OCI-LY1 (cell line): ENCODE results near the gene DCTD.

ENCODE experiments used
- H2AFZ ChIP-seq: fragments of 200-600 bp; sonication (generic), shearing (Covaris generic); 2 replicates; pipeline ENCODE4 v1.6.0; 2014; ENCODE audit warnings: antibody characterized with exemption, mild to moderate bottlenecking, low read length
- H3F3A ChIP-seq: fragments of 200-600 bp; sonication (generic), shearing (Covaris generic); 2 replicates; pipeline ENCODE4 v1.6.0; 2014; ENCODE audit warnings: mild to moderate bottlenecking, antibody characterized with exemption, low read length, moderate library complexity; ENCODE audit not compliant: insufficient read depth
- H3K27ac ChIP-seq: fragments of 200-600 bp; sonication (generic); 2 replicates; pipeline ENCODE4 v1.5.1; 2014; ENCODE audit warnings: low read length, mixed run types, mild to moderate bottlenecking, low read depth; ENCODE audit not compliant: poor library complexity, severe bottlenecking
- H3K27me3 ChIP-seq: fragments of 200-600 bp; sonication (generic); 2 replicates; pipeline ENCODE4 v1.6.0; 2014; ENCODE audit warnings: antibody characterized with exemption, mild to moderate bottlenecking, low read length, moderate library complexity; ENCODE audit not compliant: insufficient read depth
- H3K36me3 ChIP-seq: fragments of 200-600 bp; sonication (generic); 2 replicates; pipeline ENCODE4 v1.6.1; 2014; ENCODE audit warnings: mild to moderate bottlenecking, antibody characterized with exemption, low read length, moderate library complexity, mixed read lengths; ENCODE audit not compliant: insufficient read depth
- H3K4me1 ChIP-seq: fragments of 200-600 bp; sonication (generic); 2 replicates; pipeline ENCODE4 v1.5.1; 2014; ENCODE audit warnings: mild to moderate bottlenecking, low read length, moderate library complexity; ENCODE audit not compliant: insufficient read depth, severe bottlenecking
- H3K4me2 ChIP-seq: fragments of 200-600 bp; sonication (generic), shearing (Covaris generic); 2 replicates; pipeline ENCODE4 v1.6.1; 2014; ENCODE audit warnings: low read length
- H3K4me3 ChIP-seq: fragments of 200-600 bp; sonication (generic); 2 replicates; pipeline ENCODE4 v1.5.1; 2014; ENCODE audit warnings: low read length, low read depth, mild to moderate bottlenecking, mixed read lengths; ENCODE audit not compliant: poor library complexity, severe bottlenecking
- H3K79me2 ChIP-seq: fragments of 200-600 bp; shearing (Covaris generic); 2 replicates; pipeline ENCODE4 v1.6.1; 2016; ENCODE audit warnings: mixed run types, low read length, mixed read lengths; ENCODE audit not compliant: insufficient read depth
- H3K9ac ChIP-seq: fragments of 200-600 bp; sonication (generic), shearing (Covaris generic); 2 replicates; pipeline ENCODE4 v1.6.1; 2014; ENCODE audit warnings: mild to moderate bottlenecking, low read length, mixed read lengths
- H3K9me2 ChIP-seq: fragments of 200-600 bp; sonication (generic), shearing (Covaris generic); 2 replicates; pipeline ENCODE4 v1.6.1; 2014; ENCODE audit warnings: low read depth, mild to moderate bottlenecking, low read length, mixed read lengths
- H3K9me3 ChIP-seq: fragments of 200-600 bp; shearing (Covaris generic); 2 replicates; pipeline ENCODE4 v1.6.1; 2014; ENCODE audit warnings: low read length, mixed read lengths
- H4K20me1 ChIP-seq: fragments of 200-600 bp; sonication (generic), shearing (Covaris generic); 2 replicates; pipeline ENCODE4 v1.6.0; 2016; ENCODE audit warnings: mild to moderate bottlenecking, low read length; ENCODE audit not compliant: insufficient read depth
- EZH2 ChIP-seq: fragments of 200-600 bp; sonication (generic), shearing (Covaris generic); IDR thresholded peaks from 2 replicates; pipeline ENCODE4 v1.8.0; 2017; ENCODE audit warnings: borderline replicate concordance, mixed run types, mild to moderate bottlenecking, antibody characterized with exemption, low read length, moderate library complexity, mixed read lengths
- TF ChIP-seq, protein P1 (sequence below): fragments of 200-600 bp; sonication (generic), shearing (Covaris generic); IDR thresholded peaks from 2 replicates; pipeline ENCODE4 v1.5.1; 2017; ENCODE audit warnings: mild to moderate bottlenecking, antibody characterized with exemption, low read length, moderate library complexity, mixed read lengths

The DCTD gene

DNA sequence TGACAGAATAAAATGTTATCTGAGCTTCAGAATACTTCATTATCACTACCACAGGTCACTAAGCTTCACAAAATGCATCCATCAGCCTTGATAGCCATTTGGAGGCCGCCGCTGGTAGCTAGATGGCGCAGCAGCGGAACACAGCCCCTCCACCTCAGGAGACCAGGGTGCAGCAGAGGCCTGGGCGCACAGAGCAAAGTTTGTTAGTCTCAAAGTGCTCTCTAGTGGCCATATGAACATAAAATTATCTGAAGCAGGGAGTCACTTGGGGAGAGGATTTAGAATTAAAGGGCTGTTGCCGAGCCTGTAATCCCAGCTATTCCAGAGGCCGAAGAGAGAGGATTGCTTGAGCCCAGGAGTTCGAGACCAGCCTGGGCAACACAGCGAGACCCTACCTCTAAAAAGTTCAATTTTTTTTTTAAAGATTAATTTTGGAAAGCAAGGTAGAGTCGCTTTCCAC, 8.1 kb upstream of the DCTD start:
- Histone ChIP-seq H2AFZ (no peak overlapping the region), H3K36me3 (no peaks in the 10 kb centered on the region), H3K9ac (no peak overlapping the region), H3K9me2 (no peaks in the 10 kb centered on the region), H3K27me3 (no peaks in the 10 kb centered on the region), H3K4me1 (no peaks in the 10 kb centered on the region), H3K4me2 (no peak overlapping the region), H3F3A (no peaks in the 10 kb centered on the region), H3K4me3 (no peak overlapping the region), H4K20me1 (no peaks in the 10 kb centered on the region), H3K9me3 (no peaks in the 10 kb centered on the region), H3K27ac (no peak overlapping the region), H3K79me2 (no peaks in the 10 kb centered on the region)
- TF ChIP-seq, protein P1, sequence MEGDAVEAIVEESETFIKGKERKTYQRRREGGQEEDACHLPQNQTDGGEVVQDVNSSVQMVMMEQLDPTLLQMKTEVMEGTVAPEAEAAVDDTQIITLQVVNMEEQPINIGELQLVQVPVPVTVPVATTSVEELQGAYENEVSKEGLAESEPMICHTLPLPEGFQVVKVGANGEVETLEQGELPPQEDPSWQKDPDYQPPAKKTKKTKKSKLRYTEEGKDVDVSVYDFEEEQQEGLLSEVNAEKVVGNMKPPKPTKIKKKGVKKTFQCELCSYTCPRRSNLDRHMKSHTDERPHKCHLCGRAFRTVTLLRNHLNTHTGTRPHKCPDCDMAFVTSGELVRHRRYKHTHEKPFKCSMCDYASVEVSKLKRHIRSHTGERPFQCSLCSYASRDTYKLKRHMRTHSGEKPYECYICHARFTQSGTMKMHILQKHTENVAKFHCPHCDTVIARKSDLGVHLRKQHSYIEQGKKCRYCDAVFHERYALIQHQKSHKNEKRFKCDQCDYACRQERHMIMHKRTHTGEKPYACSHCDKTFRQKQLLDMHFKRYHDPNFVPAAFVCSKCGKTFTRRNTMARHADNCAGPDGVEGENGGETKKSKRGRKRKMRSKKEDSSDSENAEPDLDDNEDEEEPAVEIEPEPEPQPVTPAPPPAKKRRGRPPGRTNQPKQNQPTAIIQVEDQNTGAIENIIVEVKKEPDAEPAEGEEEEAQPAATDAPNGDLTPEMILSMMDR = peak; percentile 91
- TF ChIP-seq EZH2 = no peak

DNA sequence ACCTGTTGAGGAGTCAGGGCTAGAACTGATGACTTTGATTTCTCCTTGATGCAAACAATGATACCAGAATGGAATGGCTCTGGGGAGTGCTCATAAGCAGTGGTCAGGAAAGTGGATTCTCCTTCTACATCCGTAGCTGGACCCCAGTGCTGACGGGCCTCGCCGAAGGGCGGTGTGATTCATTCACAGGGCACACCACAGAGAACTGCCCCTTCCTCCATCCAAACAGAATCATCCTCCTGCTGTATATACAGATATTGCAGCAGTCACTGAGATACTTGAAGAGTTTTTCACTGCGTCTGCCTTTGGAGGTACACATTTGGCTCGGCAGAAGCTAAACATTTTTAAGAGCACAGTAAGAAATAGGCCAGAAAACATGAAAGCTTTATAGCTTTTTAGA, 7.3 kb upstream of the DCTD start:
- TF ChIP-seq, protein P1 = no peak
- no peak for TF ChIP-seq EZH2
- H3K9me2 ChIP-seq = no peaks in the 10 kb centered on the region
- H3K4me2 ChIP-seq = no peak overlapping the region
- H3K79me2 ChIP-seq = no peaks in the 10 kb centered on the region
- no peak overlapping the region for H3K9ac ChIP-seq
- no peak overlapping the region for H3K4me3 ChIP-seq
- H3K27ac ChIP-seq = no peak overlapping the region
- no peaks in the 10 kb centered on the region for H3K4me1 ChIP-seq
- no peaks in the 10 kb centered on the region for H4K20me1 ChIP-seq
- H3K27me3 ChIP-seq = no peaks in the 10 kb centered on the region
- H3K36me3 ChIP-seq = no peaks in the 10 kb centered on the region
- H3K9me3 ChIP-seq = no peaks in the 10 kb centered on the region
- H3F3A ChIP-seq = no peaks in the 10 kb centered on the region
- no peak overlapping the region for H2AFZ ChIP-seq

DNA sequence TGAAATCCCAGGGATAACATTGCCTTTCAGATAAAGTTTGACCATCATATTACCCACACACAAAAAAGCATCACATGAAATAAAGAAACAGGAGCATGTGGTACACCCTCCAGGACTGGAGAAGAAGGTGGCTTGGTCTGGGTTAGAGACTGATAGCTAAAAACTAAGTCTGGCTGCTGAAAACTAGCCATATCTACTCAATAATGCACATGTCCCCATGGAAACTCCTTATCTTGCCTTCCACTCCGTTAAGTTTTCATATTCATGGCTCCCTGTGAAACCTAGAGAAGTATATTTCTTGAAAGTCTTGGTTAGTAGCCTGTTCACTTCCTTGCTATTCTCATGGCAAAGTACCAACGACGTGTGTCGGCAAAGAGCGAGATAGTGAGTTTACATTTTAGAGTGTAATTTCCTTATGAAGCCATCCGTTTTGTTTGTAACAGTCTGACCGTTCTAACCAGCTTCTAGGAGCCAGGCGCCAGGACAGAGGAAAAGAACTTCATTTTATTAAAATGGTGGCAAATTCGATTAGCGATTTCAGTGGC, 6.7 kb upstream of the DCTD start:
- no peak overlapping the region for H3K27ac ChIP-seq
- H3K4me3 ChIP-seq = no peak overlapping the region
- H3K4me1 ChIP-seq = peaks cover 2% of the 10 kb centered on the region
- H2AFZ ChIP-seq = no peak overlapping the region
- no peak overlapping the region for H3K9ac ChIP-seq
- H3K9me3 ChIP-seq = no peaks in the 10 kb centered on the region
- no peaks in the 10 kb centered on the region for H3K79me2 ChIP-seq
- TF ChIP-seq, protein P1 = no peak
- no peak for TF ChIP-seq EZH2
- no peaks in the 10 kb centered on the region for H4K20me1 ChIP-seq
- no peaks in the 10 kb centered on the region for H3K27me3 ChIP-seq
- H3K4me2 ChIP-seq = no peak overlapping the region
- H3K36me3 ChIP-seq = no peaks in the 10 kb centered on the region
- H3K9me2 ChIP-seq = no peaks in the 10 kb centered on the region
- no peaks in the 10 kb centered on the region for H3F3A ChIP-seq
